ENCODE data around the gene SPACA7. TPM values are rescaled to one million over a fixed set of nuclear protein-coding genes. Genes with fewer than 3 reads are reported as not detected.

Gene SPACA7
- total RNA-seq, 2 experiments from 2014 or later: not detected

DNA sequence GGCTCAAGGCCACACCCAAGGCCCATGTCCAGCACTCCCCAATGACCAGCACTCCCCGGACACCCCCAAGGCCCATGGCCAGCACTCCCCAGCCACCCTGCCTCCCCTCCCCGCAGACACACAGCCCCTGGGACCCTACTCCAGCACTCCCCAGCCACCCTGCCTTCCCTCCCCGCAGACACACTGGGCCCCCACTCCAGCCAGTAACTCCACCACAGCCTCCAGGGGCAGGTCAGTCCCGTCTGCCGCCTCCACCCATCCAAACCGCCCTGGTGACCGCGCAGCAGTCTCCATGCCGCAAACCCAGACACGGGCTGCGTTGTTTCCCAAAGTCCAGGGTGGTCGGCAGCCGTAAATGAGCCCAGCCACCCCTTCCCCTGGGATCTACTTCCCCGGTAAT is 70.7 kb downstream of the SPACA7 start:
- no peaks in the 10 kb centered on the region for H3K4me1 Mint-ChIP-seq (ENCODE audit: low read depth)
- intact Hi-C loops (cut with micrococcal nuclease): loop anchor here (5.0 to 10.0 kb wide), 2 partner anchors 160 to 972 kb away; no protein-coding TSS in a partner anchor
- H3K27me3 Mint-ChIP-seq: peaks cover 13% of the 10 kb centered on the region
- H3K9me3 Mint-ChIP-seq: no peaks in the 10 kb centered on the region
- H3K27ac Mint-ChIP-seq: no peak overlapping the region
- peak; percentile 3 for DNase-seq
- no peak overlapping the region for H3K4me3 Mint-ChIP-seq
- CTCF ChIA-PET: no interaction called here
- H3K36me3 Mint-ChIP-seq: no peaks in the 10 kb centered on the region
- POLR2A ChIA-PET: no interaction called here

- H3K9me3 Mint-ChIP-seq: no peaks in the 10 kb centered on the region
- H3K27me3 Mint-ChIP-seq: peaks cover 13% of the 10 kb centered on the region
- CTCF ChIA-PET: no interaction called here
- POLR2A ChIA-PET: no interaction called here
- no peak overlapping the region for H3K4me3 Mint-ChIP-seq
- DNase-seq: no peak
- intact Hi-C loops (cut with micrococcal nuclease): loop anchor here (5.0 to 10.0 kb wide), 2 partner anchors 160 to 973 kb away; no protein-coding TSS in a partner anchor
- no peaks in the 10 kb centered on the region for H3K36me3 Mint-ChIP-seq
- no peaks in the 10 kb centered on the region for H3K4me1 Mint-ChIP-seq (ENCODE audit: low read depth)
- no peak overlapping the region for H3K27ac Mint-ChIP-seq
Observed at GRCh38 chr13:112447306-112447705, 71.2 kb downstream of the SPACA7 start.

- Mint-ChIP-seq H3K27me3 (peaks cover 12% of the 10 kb centered on the region), H3K36me3 (no peaks in the 10 kb centered on the region), H3K4me1 (ENCODE audit: low read depth) (no peaks in the 10 kb centered on the region), H3K27ac (no peak overlapping the region), H3K4me3 (no peak overlapping the region), H3K9me3 (no peaks in the 10 kb centered on the region)
- intact Hi-C loops (cut with micrococcal nuclease): loop anchor here (5.0 to 10.0 kb wide), 2 partner anchors 159 to 973 kb away; no protein-coding TSS in a partner anchor
- DNase-seq: no peak
- POLR2A ChIA-PET: no interaction called here
- CTCF ChIA-PET: no interaction called here
Observed at GRCh38 chr13:112447761-112448603, 71.8 kb downstream of the SPACA7 start.

GRCh38 chr13:112448621-112449544 is 72.7 kb downstream of the SPACA7 start:
- ChIA-PET POLR2A (no interaction called here), CTCF (no interaction called here)
- H3K9me3 Mint-ChIP-seq: no peaks in the 10 kb centered on the region
- no peak for DNase-seq
- H3K4me1 Mint-ChIP-seq (ENCODE audit: low read depth): no peaks in the 10 kb centered on the region
- no peaks in the 10 kb centered on the region for H3K36me3 Mint-ChIP-seq
- intact Hi-C loops (cut with micrococcal nuclease): loop anchor here (5.0 to 10.0 kb wide), 2 partner anchors 158 to 974 kb away; no protein-coding TSS in a partner anchor
- H3K27ac Mint-ChIP-seq: no peak overlapping the region
- no peak overlapping the region for H3K4me3 Mint-ChIP-seq
- peaks cover 6% of the 10 kb centered on the region for H3K27me3 Mint-ChIP-seq

DNA sequence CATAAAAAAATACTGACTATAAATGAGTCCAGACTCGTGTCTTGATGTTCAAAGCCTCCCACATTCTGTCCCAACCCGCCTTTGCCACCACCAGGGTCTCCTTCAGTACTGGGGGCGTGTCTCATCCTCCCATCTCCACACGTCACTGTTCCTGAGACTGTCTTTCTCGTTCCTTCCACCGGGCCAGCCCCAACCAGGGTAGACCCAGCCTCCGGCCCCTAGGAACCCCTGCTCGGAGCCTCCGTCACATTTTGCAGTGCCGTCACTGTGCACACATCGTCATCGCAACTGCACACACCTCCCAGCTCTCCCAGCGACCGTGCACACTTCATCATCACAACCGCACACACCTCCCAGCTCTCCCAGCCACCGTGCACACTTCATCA is 73.4 kb downstream of the SPACA7 start:
- POLR2A ChIA-PET: no interaction called here
- H3K27me3 Mint-ChIP-seq: peaks cover 3% of the 10 kb centered on the region
- intact Hi-C loops (cut with micrococcal nuclease): loop anchor here (5.0 to 10.0 kb wide), 2 partner anchors 158 to 975 kb away; no protein-coding TSS in a partner anchor
- no peak for DNase-seq
- H3K4me3 Mint-ChIP-seq: no peak overlapping the region
- no peaks in the 10 kb centered on the region for H3K36me3 Mint-ChIP-seq
- H3K9me3 Mint-ChIP-seq: no peaks in the 10 kb centered on the region
- CTCF ChIA-PET: no interaction called here
- H3K4me1 Mint-ChIP-seq (ENCODE audit: low read depth): no peaks in the 10 kb centered on the region
- H3K27ac Mint-ChIP-seq: no peak overlapping the region

DNA sequence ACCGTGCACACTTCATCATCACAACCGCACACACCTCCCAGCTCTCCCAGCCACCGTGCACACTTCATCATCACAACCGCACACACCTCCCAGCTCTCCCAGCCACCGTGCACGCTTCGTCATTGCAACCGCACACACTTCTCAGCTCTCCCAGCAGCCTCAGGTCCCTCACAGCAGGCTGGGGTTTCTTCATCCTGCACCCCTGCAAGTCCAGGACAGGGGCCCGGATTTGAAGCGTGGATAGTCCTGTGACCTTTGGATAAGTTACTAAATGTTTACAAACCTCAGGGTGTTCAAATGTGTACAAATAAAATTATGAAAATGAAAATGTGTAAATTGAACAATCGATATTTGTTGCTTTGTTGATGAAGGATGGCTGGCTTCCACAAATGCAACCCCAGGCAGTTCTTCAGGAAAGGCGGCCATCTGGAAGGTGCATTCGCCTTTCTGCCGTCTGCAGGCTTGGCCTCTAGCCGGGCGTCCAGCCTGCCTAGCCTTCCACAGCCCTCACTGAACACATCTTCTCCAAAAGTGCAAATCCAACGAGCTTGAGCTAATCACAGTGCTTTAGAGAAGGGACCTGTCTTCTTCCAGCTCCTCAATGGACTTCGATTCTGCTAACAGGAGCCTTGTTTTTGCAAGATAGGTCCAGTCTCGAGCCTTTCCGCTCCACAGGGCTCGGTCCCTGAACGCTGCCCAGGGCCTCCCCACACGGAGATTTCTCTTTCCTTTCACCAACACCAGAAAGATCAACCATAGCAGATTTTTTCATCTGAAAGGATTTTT is 74.2 kb downstream of the SPACA7 start:
- no peaks in the 10 kb centered on the region for H3K4me1 Mint-ChIP-seq (ENCODE audit: low read depth)
- no peaks in the 10 kb centered on the region for H3K36me3 Mint-ChIP-seq
- intact Hi-C loops (cut with micrococcal nuclease): no loop called here
- peaks cover 3% of the 10 kb centered on the region for H3K27me3 Mint-ChIP-seq
- no peaks in the 10 kb centered on the region for H3K9me3 Mint-ChIP-seq
- H3K4me3 Mint-ChIP-seq: no peak overlapping the region
- no peak overlapping the region for H3K27ac Mint-ChIP-seq
- CTCF ChIA-PET: no interaction called here
- POLR2A ChIA-PET: no interaction called here
- DNase-seq: no peak

DNA sequence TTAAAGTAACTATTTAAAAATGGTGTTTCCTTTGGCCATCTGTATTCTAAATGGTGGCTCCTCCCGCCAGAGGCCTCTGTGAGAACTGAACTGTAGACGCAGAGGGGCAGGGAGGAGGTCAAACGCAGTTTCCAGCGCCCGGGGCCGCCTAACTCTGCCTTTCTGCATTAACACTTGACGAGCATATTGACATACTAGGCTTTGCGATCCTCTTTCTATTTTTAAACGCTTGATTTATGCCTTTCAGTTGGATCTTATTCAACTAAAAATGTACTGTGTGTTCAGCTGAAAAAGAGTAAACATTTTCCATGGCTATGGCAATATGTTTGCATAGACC is 74.7 kb downstream of the SPACA7 start:
- H3K27me3 Mint-ChIP-seq: peaks cover 3% of the 10 kb centered on the region
- intact Hi-C loops (cut with micrococcal nuclease): no loop called here
- CTCF ChIA-PET: no interaction called here
- no peaks in the 10 kb centered on the region for H3K36me3 Mint-ChIP-seq
- DNase-seq: no peak
- H3K9me3 Mint-ChIP-seq: no peaks in the 10 kb centered on the region
- POLR2A ChIA-PET: no interaction called here
- H3K4me3 Mint-ChIP-seq: no peak overlapping the region
- H3K27ac Mint-ChIP-seq: no peak overlapping the region
- no peaks in the 10 kb centered on the region for H3K4me1 Mint-ChIP-seq (ENCODE audit: low read depth)

GRCh38 chr13:112451512-112452379 is 75.6 kb downstream of the SPACA7 start:
- Mint-ChIP-seq H3K4me3 (no peak overlapping the region), H3K9me3 (no peaks in the 10 kb centered on the region), H3K27ac (no peak overlapping the region), H3K4me1 (ENCODE audit: low read depth) (no peaks in the 10 kb centered on the region), H3K36me3 (no peaks in the 10 kb centered on the region), H3K27me3 (peaks cover 3% of the 10 kb centered on the region)
- ChIA-PET POLR2A (no interaction called here), CTCF (no interaction called here)
- intact Hi-C loops (cut with micrococcal nuclease): no loop called here
- no peak for DNase-seq

DNA sequence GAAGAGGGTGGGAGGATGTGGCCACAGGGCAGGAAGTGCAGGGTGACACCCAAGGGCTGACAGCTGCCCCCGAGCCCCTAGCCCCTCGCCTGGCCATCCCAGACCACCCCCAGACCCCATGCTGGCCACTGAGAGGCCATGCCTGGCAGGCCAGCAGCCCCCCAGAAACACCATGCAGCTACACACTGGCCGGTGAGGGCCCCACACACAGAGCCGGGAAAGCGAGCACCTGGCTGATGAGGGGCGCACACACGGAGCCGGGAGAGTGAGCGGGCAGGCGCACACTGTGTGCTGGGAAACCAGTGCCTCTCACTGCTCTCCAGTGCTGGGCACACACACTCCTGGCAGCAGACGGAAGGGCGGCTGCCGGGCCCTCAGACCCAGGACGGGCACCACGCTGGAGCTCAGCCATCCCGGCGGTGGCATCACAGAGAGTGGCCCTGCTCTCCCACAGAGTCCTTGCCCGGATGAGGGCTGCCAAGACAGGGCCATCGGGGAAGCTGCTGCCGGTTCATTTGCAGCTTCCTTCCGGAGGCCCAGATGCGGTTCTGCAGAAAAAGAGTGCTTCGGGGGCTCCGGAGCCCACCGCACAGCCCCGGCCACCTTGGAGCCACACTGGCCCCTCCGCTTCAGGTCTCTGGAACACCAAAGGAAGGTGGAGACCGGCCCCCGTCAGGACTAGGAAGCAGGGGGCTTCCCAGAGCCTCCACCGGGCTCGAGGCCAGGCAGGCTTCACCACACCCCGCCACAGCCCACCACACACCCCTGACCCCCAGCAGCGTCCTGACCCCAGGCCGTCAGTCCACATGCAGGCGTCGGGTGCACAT is 76.4 kb downstream of the SPACA7 start:
- H3K4me1 Mint-ChIP-seq (ENCODE audit: low read depth): no peaks in the 10 kb centered on the region
- POLR2A ChIA-PET: no interaction called here
- no peaks in the 10 kb centered on the region for H3K36me3 Mint-ChIP-seq
- DNase-seq: no peak
- peaks cover 3% of the 10 kb centered on the region for H3K27me3 Mint-ChIP-seq
- CTCF ChIA-PET: no interaction called here
- no peak overlapping the region for H3K27ac Mint-ChIP-seq
- H3K9me3 Mint-ChIP-seq: no peaks in the 10 kb centered on the region
- H3K4me3 Mint-ChIP-seq: no peak overlapping the region
- intact Hi-C loops (cut with micrococcal nuclease): no loop called here

GRCh38 chr13:112453207-112453829 is 77.2 kb downstream of the SPACA7 start:
- Mint-ChIP-seq H3K27ac (no peak overlapping the region), H3K4me1 (ENCODE audit: low read depth) (no peaks in the 10 kb centered on the region), H3K36me3 (no peaks in the 10 kb centered on the region), H3K27me3 (peaks cover 3% of the 10 kb centered on the region), H3K9me3 (no peaks in the 10 kb centered on the region), H3K4me3 (no peak overlapping the region)
- intact Hi-C loops (cut with micrococcal nuclease): no loop called here
- ChIA-PET CTCF (no interaction called here), POLR2A (no interaction called here)
- no peak for DNase-seq

All from activated CD4-positive, alpha-beta memory T cell treated with anti-CD3 and anti-CD28 coated beads for 36 hours (primary cell).